HG02588 (cell line): ENCODE data around the gene YPEL4.

Experiments
- ATAC-seq: cut with Tn5 transposase; IDR thresholded peaks from one replicate; pipeline ENCODE4 v1.9.1; 2021; ENCODE audit warnings: mild to moderate bottlenecking, moderate library complexity; ENCODE audit not compliant: unreplicated experiment

YPEL4 gene

DNA sequence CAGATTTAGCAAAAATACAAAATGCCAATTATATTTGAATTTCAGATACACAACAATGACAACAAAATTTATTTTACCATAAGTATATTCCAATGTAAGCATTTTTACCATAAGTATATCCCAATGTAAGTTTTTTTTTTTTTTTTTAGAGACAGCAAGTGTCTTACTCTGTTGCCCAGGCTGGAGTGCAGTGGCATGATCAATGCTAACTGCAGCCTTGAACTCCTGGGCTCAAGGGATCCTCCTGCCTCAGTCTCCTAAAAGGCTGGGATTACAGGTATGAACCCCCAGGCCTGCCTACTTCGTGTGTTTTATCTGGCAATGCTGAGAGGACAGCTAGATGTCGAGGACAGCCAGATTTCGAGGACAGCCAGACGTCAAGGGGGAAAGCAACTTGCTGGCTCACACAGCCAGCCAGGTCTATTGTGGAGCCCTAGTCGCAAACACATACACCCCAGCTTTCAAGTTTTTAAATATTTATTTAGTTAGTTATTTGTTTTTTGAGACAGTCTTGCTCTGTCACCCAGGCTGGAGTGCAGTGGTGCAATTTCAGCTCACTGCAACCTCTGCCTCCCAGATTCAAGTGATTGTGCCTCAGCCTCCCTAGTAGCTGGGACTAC lies 53.3 kb downstream of the YPEL4 start:
- ATAC-seq: no peak
